Mesenchymal stem cell (in vitro differentiated cells and primary cell): Measurements from ENCODE around the gene CAMK2D.
A peak's percentile ranks its signal among the peaks of the same experiment; 100 is the strongest.

Experiments used
- DNase-seq: peaks from one replicate; pipeline ENCODE4 v3.0.0-alpha.2; 2013
- H2AFZ ChIP-seq: one replicate; pipeline ENCODE4 v1.6.1; 2013; ENCODE audit warnings: low read depth, mild to moderate bottlenecking, control low read depth, inconsistent platforms, low read length, moderate library complexity
- H2AK5ac ChIP-seq: 2 replicates; pipeline ENCODE4 v1.6.1; 2013; ENCODE audit warnings: low read length, moderate library complexity, mild to moderate bottlenecking, inconsistent platforms; ENCODE audit not compliant: severe bottlenecking
- H2BK120ac ChIP-seq: one replicate; pipeline ENCODE4 v1.6.1; 2013; ENCODE audit warnings: low read depth, mild to moderate bottlenecking, inconsistent platforms, low read length, moderate library complexity
- H2BK12ac ChIP-seq, 2 experiments: one replicate each; pipeline ENCODE4 v1.6.1; 2013; ENCODE audit warnings: inconsistent platforms in 2 of 2, low read length in 2 of 2, mild to moderate bottlenecking in 2 of 2, moderate library complexity in 2 of 2, control low read depth in 1 of 2
- H2BK15ac ChIP-seq: one replicate; pipeline ENCODE4 v1.6.1; 2013; ENCODE audit warnings: mild to moderate bottlenecking, low read depth, inconsistent platforms; ENCODE audit not compliant: poor library complexity, severe bottlenecking
- H2BK5ac ChIP-seq: 2 replicates; pipeline ENCODE4 v1.6.1; 2013; ENCODE audit warnings: low read depth, mild to moderate bottlenecking, low read length, control low read depth, inconsistent platforms; ENCODE audit not compliant: poor library complexity, severe bottlenecking
- H3K14ac ChIP-seq, 2 experiments: one replicate each; pipeline ENCODE4 v1.6.1; 2013; ENCODE audit warnings: inconsistent platforms in 2 of 2, low read length in 2 of 2, control low read depth in 1 of 2, mild to moderate bottlenecking in 1 of 2, moderate library complexity in 1 of 2
- H3K18ac ChIP-seq, 2 experiments: one replicate each; pipeline ENCODE4 v1.6.1; 2013; ENCODE audit warnings: inconsistent platforms in 2 of 2, low read length in 2 of 2, control low read depth in 1 of 2, low read depth in 1 of 2, mild to moderate bottlenecking in 1 of 2
- H3K23ac ChIP-seq, 2 experiments: one replicate each; pipeline ENCODE4 v1.6.1; 2013; ENCODE audit warnings: inconsistent platforms in 2 of 2, low read length in 2 of 2, mild to moderate bottlenecking in 2 of 2, moderate library complexity in 2 of 2, control low read depth in 1 of 2
- H3K27ac ChIP-seq: 2 replicates; pipeline ENCODE4 v1.5.1; 2013; ENCODE audit warnings: mild to moderate bottlenecking, moderate library complexity, low read length, control low read depth, inconsistent platforms; ENCODE audit not compliant: poor library complexity, severe bottlenecking
- H3K27me3 ChIP-seq, 2 experiments: 2 replicates each; pipeline versions ENCODE4 v1.6.1 to v1.7.0; 2013; ENCODE audit warnings: low read length in 2 of 2, mild to moderate bottlenecking in 2 of 2, moderate library complexity in 2 of 2, control low read depth in 1 of 2, inconsistent platforms in 1 of 2; ENCODE audit not compliant: control insufficient read depth in 1 of 2, insufficient read depth in 1 of 2
- H3K36me3 ChIP-seq, 2 experiments: 2 replicates each; pipeline versions ENCODE4 v1.6.1 to v1.7.0; 2013; ENCODE audit warnings: low read length in 2 of 2, control low read depth in 1 of 2, inconsistent platforms in 1 of 2, low read depth in 1 of 2, mild to moderate bottlenecking in 1 of 2; ENCODE audit not compliant: insufficient read depth in 2 of 2, control insufficient read depth in 1 of 2
- H3K4ac ChIP-seq, 2 experiments: one replicate each; pipeline ENCODE4 v1.6.1; 2013; ENCODE audit warnings: inconsistent platforms in 2 of 2, low read length in 2 of 2, mild to moderate bottlenecking in 2 of 2, moderate library complexity in 2 of 2, control low read depth in 1 of 2, low read depth in 1 of 2
- H3K4me1 ChIP-seq: 2 replicates; pipeline ENCODE4 v1.6.1; 2013; ENCODE audit warnings: low read depth, low read length, control low read depth; ENCODE audit not compliant: control insufficient read depth, insufficient read depth
- H3K4me2 ChIP-seq: 2 replicates; pipeline ENCODE4 v1.6.1; 2013; ENCODE audit warnings: low read length, mild to moderate bottlenecking, inconsistent platforms; ENCODE audit not compliant: poor library complexity, severe bottlenecking
- H3K4me3 ChIP-seq, 2 experiments: 2 replicates each; pipeline versions ENCODE4 v1.5.1 to v1.7.0; 2013; ENCODE audit warnings: low read length in 2 of 2, mild to moderate bottlenecking in 2 of 2, control low read depth in 1 of 2, low read depth in 1 of 2; ENCODE audit not compliant: insufficient read depth in 1 of 2
- H3K79me1 ChIP-seq: replicated peaks from 2 replicates; pipeline ENCODE4 v1.6.1; 2013; ENCODE audit warnings: mild to moderate bottlenecking, control low read depth, low read length, inconsistent platforms; ENCODE audit not compliant: poor library complexity, severe bottlenecking
- H3K9ac ChIP-seq: 2 replicates; pipeline ENCODE4 v1.7.0; 2013; ENCODE audit warnings: mild to moderate bottlenecking, low read length, moderate library complexity
- H3K9me3 ChIP-seq: 2 replicates; pipeline ENCODE4 v1.7.0; 2013; ENCODE audit warnings: mild to moderate bottlenecking, low read length; ENCODE audit not compliant: control insufficient read depth
- H4K8ac ChIP-seq: one replicate; pipeline ENCODE4 v1.6.1; 2013; ENCODE audit warnings: inconsistent platforms, mild to moderate bottlenecking, low read length, moderate library complexity
- H4K91ac ChIP-seq: one replicate; pipeline ENCODE4 v1.6.1; 2013; ENCODE audit warnings: mild to moderate bottlenecking, low read length, inconsistent platforms
- WGBS: methylation state at CpG from one replicate; pipeline ENCODE4 v1.1.7; 2013; ENCODE audit warnings: mixed read lengths; 5-methylcytosine and 5-hydroxymethylcytosine counted together

CAMK2D gene

GRCh38 chr4:113474017-113474416 lies 287.5 kb downstream of the CAMK2D start:
- Histone ChIP-seq H3K4me3 (no peak overlapping the region), H3K4ac (no peak overlapping the region)

GRCh38 chr4:113472864-113473263 lies 288.7 kb downstream of the CAMK2D start:
- Histone ChIP-seq H3K36me3 (peaks cover 7 to 32% of the 10 kb centered on the region in 2 experiments), H3K4me2 (no peak overlapping the region), H3K9me3 (peaks cover 10% of the 10 kb centered on the region), H3K4ac (no peak overlapping the region), H3K79me1 (peaks cover 9% of the 10 kb centered on the region), H2BK15ac (no peak overlapping the region), H3K14ac (no peak overlapping the region), H2AFZ (no peak overlapping the region), H4K91ac (no peak overlapping the region), H3K18ac (no peak overlapping the region), H3K27ac (no peak overlapping the region), H3K27me3 (no peaks in the 10 kb centered on the region), H3K23ac (no peak overlapping the region), H2BK120ac (no peak overlapping the region), H2BK12ac (no peak overlapping the region), H3K4me1 (no peaks in the 10 kb centered on the region), H2AK5ac (no peak overlapping the region), H4K8ac (no peak overlapping the region), H3K9ac (peak overlapping the region; percentile 96), H3K4me3 (no peak overlapping the region), H2BK5ac (no peak overlapping the region)
- DNase-seq = no peak
- WGBS = no CpG with 5 or more reads among the region's 1 CpG

More at GRCh38 chr4:113474017-113474416, 287.5 kb downstream of the CAMK2D start:
- Histone ChIP-seq H2AK5ac (no peak overlapping the region), H3K36me3 (peaks cover 7 to 44% of the 10 kb centered on the region in 2 experiments), H2BK120ac (no peak overlapping the region), H4K8ac (no peak overlapping the region), H4K91ac (no peak overlapping the region), H3K27me3 (no peaks in the 10 kb centered on the region), H3K18ac (no peak overlapping the region), H3K4me2 (no peak overlapping the region), H2BK15ac (no peak overlapping the region), H3K79me1 (peaks cover 9% of the 10 kb centered on the region), H2BK12ac (no peak overlapping the region), H2AFZ (no peak overlapping the region), H3K23ac (no peak overlapping the region), H2BK5ac (no peak overlapping the region), H3K14ac (no peak overlapping the region), H3K9me3 (peaks cover 22% of the 10 kb centered on the region), H3K9ac (peak overlapping the region; percentile 96), H3K27ac (peak overlapping the region; percentile 32), H3K4me1 (no peaks in the 10 kb centered on the region)
- peak; percentile 71 for DNase-seq

- Histone ChIP-seq H3K4me2 (no peak overlapping the region), H2AFZ (no peak overlapping the region), H3K23ac (no peak overlapping the region), H3K36me3 (peaks cover 0 to 25% of the 10 kb centered on the region in 2 experiments), H3K14ac (no peak overlapping the region), H3K4me3 (no peak overlapping the region), H2BK5ac (no peak overlapping the region), H2BK12ac (peak overlapping the region in 1 of 2 experiments; percentile 92), H4K91ac (no peak overlapping the region), H3K4ac (peak overlapping the region in 1 of 2 experiments; percentile 58), H2AK5ac (peak overlapping the region; percentile 91), H3K79me1 (peaks cover 7% of the 10 kb centered on the region), H3K18ac (peak overlapping the region; percentile 43 to 69), H3K27ac (no peak overlapping the region), H2BK120ac (peak overlapping the region; percentile 89), H3K27me3 (no peaks in the 10 kb centered on the region), H3K9me3 (no peaks in the 10 kb centered on the region), H3K9ac (peak overlapping the region; percentile 96), H3K4me1 (no peaks in the 10 kb centered on the region), H4K8ac (no peak overlapping the region), H2BK15ac (no peak overlapping the region)
- WGBS = 91% methylated on average over 4 of the region's 4 CpGs
- no peak for DNase-seq
These were observed 290.2 kb downstream of the CAMK2D start for GRCh38 chr4:113471146-113471860.

GRCh38 chr4:113469926-113470325 lies 291.6 kb downstream of the CAMK2D start:
- H3K9me3 ChIP-seq = no peaks in the 10 kb centered on the region
- H4K91ac ChIP-seq = no peak overlapping the region
- peaks cover 1 to 22% of the 10 kb centered on the region in 2 experiments for H3K36me3 ChIP-seq
- no peak overlapping the region for H2BK15ac ChIP-seq
- H2AFZ ChIP-seq = no peak overlapping the region
- no peak overlapping the region for H3K23ac ChIP-seq
- no peak overlapping the region for H3K14ac ChIP-seq
- peak overlapping the region; percentile 10 to 77 for H2BK12ac ChIP-seq
- no peaks in the 10 kb centered on the region for H3K4me1 ChIP-seq
- H4K8ac ChIP-seq = no peak overlapping the region
- peak overlapping the region in 1 of 2 experiments; percentile 28 for H3K4ac ChIP-seq
- no peak for DNase-seq
- no peak overlapping the region for H3K4me3 ChIP-seq
- no peak overlapping the region for H2BK5ac ChIP-seq
- peak overlapping the region; percentile 96 for H3K9ac ChIP-seq
- H2BK120ac ChIP-seq = no peak overlapping the region
- no peak overlapping the region for H2AK5ac ChIP-seq
- H3K79me1 ChIP-seq = peaks cover 10% of the 10 kb centered on the region
- H3K27me3 ChIP-seq = no peaks in the 10 kb centered on the region
- H3K18ac ChIP-seq = peak overlapping the region in 1 of 2 experiments; percentile 70
- no peak overlapping the region for H3K27ac ChIP-seq
- H3K4me2 ChIP-seq = no peak overlapping the region
- WGBS = over 99% methylated on average over 1 of the region's 1 CpG
